Uterus (tissue), 2 donors: ENCODE results near the gene RASL12.

Source experiments
- POLR2A ChIP-seq, 2 donors: fragments of 450-650 bp; IDR thresholded peaks; one replicate each; pipeline ENCODE4 v1.6.1; 2016; ENCODE audit warnings: antibody characterized with exemption in 2 of 2, mild to moderate bottlenecking in 1 of 2, moderate library complexity in 1 of 2
- TF ChIP-seq, protein P1 (sequence below), 4 experiments: fragments of 200-600 bp in 2 of 4; fragments of 450-650 bp in 2 of 4; sonication (generic) in 2 of 4; IDR thresholded peaks; one replicate each; pipeline ENCODE4 v1.5.1; 2016 to 2019; ENCODE audit warnings: antibody characterized with exemption in 4 of 4, mild to moderate bottlenecking in 2 of 4, moderate library complexity in 1 of 4

DNA sequence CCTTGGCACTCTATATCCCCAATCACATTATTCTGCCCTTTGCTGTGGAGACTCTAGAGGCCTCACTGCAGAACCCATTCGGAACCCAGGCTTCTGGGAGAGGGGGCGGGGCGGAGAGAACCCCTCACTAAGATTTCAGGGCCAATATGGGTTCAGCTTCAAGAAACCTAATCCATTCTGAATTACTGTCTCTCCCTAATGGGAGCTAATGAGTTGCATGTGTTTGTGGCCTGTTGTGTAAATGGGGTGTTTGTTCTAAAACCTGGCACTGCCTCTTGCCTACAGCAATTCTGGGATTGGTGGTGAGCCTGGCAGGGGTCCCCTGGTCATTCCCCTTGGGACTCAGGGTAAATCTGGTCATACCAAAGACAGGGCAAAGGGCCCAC is 605 bp upstream of the RASL12 start:
- TF ChIP-seq, protein P1, sequence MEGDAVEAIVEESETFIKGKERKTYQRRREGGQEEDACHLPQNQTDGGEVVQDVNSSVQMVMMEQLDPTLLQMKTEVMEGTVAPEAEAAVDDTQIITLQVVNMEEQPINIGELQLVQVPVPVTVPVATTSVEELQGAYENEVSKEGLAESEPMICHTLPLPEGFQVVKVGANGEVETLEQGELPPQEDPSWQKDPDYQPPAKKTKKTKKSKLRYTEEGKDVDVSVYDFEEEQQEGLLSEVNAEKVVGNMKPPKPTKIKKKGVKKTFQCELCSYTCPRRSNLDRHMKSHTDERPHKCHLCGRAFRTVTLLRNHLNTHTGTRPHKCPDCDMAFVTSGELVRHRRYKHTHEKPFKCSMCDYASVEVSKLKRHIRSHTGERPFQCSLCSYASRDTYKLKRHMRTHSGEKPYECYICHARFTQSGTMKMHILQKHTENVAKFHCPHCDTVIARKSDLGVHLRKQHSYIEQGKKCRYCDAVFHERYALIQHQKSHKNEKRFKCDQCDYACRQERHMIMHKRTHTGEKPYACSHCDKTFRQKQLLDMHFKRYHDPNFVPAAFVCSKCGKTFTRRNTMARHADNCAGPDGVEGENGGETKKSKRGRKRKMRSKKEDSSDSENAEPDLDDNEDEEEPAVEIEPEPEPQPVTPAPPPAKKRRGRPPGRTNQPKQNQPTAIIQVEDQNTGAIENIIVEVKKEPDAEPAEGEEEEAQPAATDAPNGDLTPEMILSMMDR (IDR thresholded peaks at IDR 0.05): no peak
- TF ChIP-seq POLR2A (IDR thresholded peaks at IDR 0.05): no peak
